DOHH2 (cell line): ENCODE data around the gene BARX1.

ENCODE experiments used
- H3F3A ChIP-seq: fragments of 200-600 bp; sonication (generic), shearing (Covaris generic); 2 replicates; pipeline ENCODE4 v1.6.0; 2016; ENCODE audit warnings: antibody characterized with exemption, mild to moderate bottlenecking; ENCODE audit not compliant: control insufficient read depth, insufficient read depth
- H3K27ac ChIP-seq: fragments of 200-600 bp; sonication (generic); 2 replicates; pipeline ENCODE4 v1.5.1; 2014; ENCODE audit warnings: low read depth, mild to moderate bottlenecking, low read length, moderate library complexity
- H3K27me3 ChIP-seq: fragments of 200-600 bp; sonication (generic); 2 replicates; pipeline ENCODE4 v1.6.1; 2014; ENCODE audit warnings: mild to moderate bottlenecking, low read length, mixed read lengths; ENCODE audit not compliant: control insufficient read depth
- H3K36me3 ChIP-seq: fragments of 200-600 bp; sonication (generic); 2 replicates; pipeline ENCODE4 v1.6.1; 2014; ENCODE audit warnings: mild to moderate bottlenecking, low read length, moderate library complexity, mixed read lengths; ENCODE audit not compliant: control insufficient read depth
- H3K4me1 ChIP-seq: fragments of 200-600 bp; sonication (generic); 2 replicates; pipeline ENCODE4 v1.6.1; 2014; ENCODE audit warnings: mild to moderate bottlenecking, low read length, mixed read lengths; ENCODE audit not compliant: control insufficient read depth
- H3K4me2 ChIP-seq: fragments of 200-600 bp; sonication (generic); 2 replicates; pipeline ENCODE4 v1.6.0; 2014; ENCODE audit warnings: mild to moderate bottlenecking, low read length, moderate library complexity
- H3K4me3 ChIP-seq: fragments of 200-600 bp; sonication (generic); 2 replicates; pipeline ENCODE4 v1.5.1; 2014; ENCODE audit warnings: mild to moderate bottlenecking, low read length, mixed read lengths
- H3K79me2 ChIP-seq: fragments of 200-600 bp; sonication (generic); 2 replicates; pipeline ENCODE4 v1.6.1; 2014; ENCODE audit warnings: mild to moderate bottlenecking, low read length, mixed read lengths; ENCODE audit not compliant: control insufficient read depth
- H3K9me2 ChIP-seq: fragments of 200-600 bp; sonication (generic); replicated peaks from 2 replicates; pipeline ENCODE4 v1.6.1; 2014; ENCODE audit warnings: mild to moderate bottlenecking, low read length, mixed read lengths; ENCODE audit not compliant: control insufficient read depth
- H3K9me3 ChIP-seq: fragments of 200-600 bp; sonication (generic); 2 replicates; pipeline ENCODE4 v1.6.1; 2014; ENCODE audit warnings: antibody characterized with exemption, low read length, mixed read lengths; ENCODE audit not compliant: control insufficient read depth, insufficient read depth
- H4K20me1 ChIP-seq: fragments of 200-600 bp; sonication (generic); 2 replicates; pipeline ENCODE4 v1.6.0; 2014; ENCODE audit warnings: low read depth, mild to moderate bottlenecking, antibody characterized with exemption, low read length, moderate library complexity; ENCODE audit not compliant: control insufficient read depth, insufficient read depth
- CTCF ChIP-seq: fragments of 200-600 bp; sonication (generic); IDR thresholded peaks from one replicate; pipeline ENCODE4 v1.5.1; 2014; ENCODE audit warnings: antibody characterized with exemption, mild to moderate bottlenecking, low read depth, low read length; ENCODE audit not compliant: poor library complexity, severe bottlenecking
- EZH2phosphoT487 ChIP-seq: fragments of 200-600 bp; sonication (generic); IDR thresholded peaks from 2 replicates; pipeline ENCODE4 v1.6.1; 2017; ENCODE audit warnings: borderline replicate concordance, mild to moderate bottlenecking, antibody characterized with exemption, low read length, moderate library complexity, mixed read lengths

Gene BARX1

GRCh38 chr9:93906195-93906880, 48.8 kb downstream of the BARX1 start:
- peaks cover 6% of the 10 kb centered on the region for H3K4me1 ChIP-seq
- no peaks in the 10 kb centered on the region for H3F3A ChIP-seq
- H3K27me3 ChIP-seq = 0 out of 2 replicates have a peak, but pooled peaks cover 6% of the 10 kb centered on the region
- no peaks in the 10 kb centered on the region for H3K9me2 ChIP-seq
- H3K4me3 ChIP-seq = no peak overlapping the region
- H3K9me3 ChIP-seq = no peaks in the 10 kb centered on the region
- no peak overlapping the region for H3K27ac ChIP-seq
- H3K36me3 ChIP-seq = no peaks in the 10 kb centered on the region
- no peaks in the 10 kb centered on the region for H3K79me2 ChIP-seq
- H4K20me1 ChIP-seq = no peaks in the 10 kb centered on the region
- TF ChIP-seq EZH2phosphoT487 = no peak
- no peak for TF ChIP-seq CTCF
- H3K4me2 ChIP-seq = no peak overlapping the region

DNA sequence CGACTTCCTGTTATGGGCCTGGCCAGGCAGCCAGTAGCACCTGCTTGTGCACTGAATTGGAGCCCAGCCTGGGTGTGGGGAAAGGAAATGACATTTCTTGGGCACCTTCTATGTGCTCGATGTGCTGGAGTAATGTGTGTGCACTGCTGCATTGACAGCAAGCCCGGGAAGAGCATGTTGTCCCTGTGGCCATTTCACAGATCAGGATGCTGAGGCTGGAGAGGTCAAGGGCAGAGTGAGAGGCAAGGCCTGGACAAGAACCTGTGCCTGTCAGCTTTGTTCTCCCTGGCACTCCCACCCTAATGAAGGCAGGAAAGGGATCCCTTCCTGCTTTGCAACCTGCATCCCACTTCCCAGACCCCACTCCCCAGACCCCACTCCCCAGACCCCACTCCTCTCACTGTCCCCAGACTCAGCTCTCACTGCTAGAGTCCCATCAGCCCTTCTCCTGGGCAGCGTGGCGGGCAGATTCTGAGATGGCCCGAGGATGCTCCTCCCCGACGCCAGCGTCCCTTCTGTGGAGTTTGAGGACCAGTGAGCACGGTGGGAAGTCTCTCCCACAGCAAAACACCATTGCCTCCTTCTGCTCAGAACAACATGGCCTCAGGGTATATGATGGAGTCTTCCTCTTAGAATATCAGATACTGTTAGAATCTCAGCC, 49.6 kb downstream of the BARX1 start:
- no peaks in the 10 kb centered on the region for H3K79me2 ChIP-seq
- H3K4me1 ChIP-seq = peaks cover 6% of the 10 kb centered on the region
- 0 out of 2 replicates have a peak, but pooled peaks cover 6% of the 10 kb centered on the region for H3K27me3 ChIP-seq
- no peaks in the 10 kb centered on the region for H3F3A ChIP-seq
- no peak for TF ChIP-seq CTCF
- TF ChIP-seq EZH2phosphoT487 = no peak
- H3K27ac ChIP-seq = no peak overlapping the region
- H3K9me2 ChIP-seq = no peaks in the 10 kb centered on the region
- H3K36me3 ChIP-seq = no peaks in the 10 kb centered on the region
- no peak overlapping the region for H3K4me2 ChIP-seq
- H3K9me3 ChIP-seq = no peaks in the 10 kb centered on the region
- H3K4me3 ChIP-seq = no peak overlapping the region
- H4K20me1 ChIP-seq = no peaks in the 10 kb centered on the region

- Histone ChIP-seq H3K4me1 (peaks cover 6% of the 10 kb centered on the region), H3K4me3 (no peak overlapping the region), H3K9me3 (no peaks in the 10 kb centered on the region), H4K20me1 (no peaks in the 10 kb centered on the region), H3K4me2 (no peak overlapping the region), H3F3A (no peaks in the 10 kb centered on the region), H3K9me2 (no peaks in the 10 kb centered on the region), H3K36me3 (no peaks in the 10 kb centered on the region), H3K27me3 (0 out of 2 replicates have a peak, but pooled peaks cover 6% of the 10 kb centered on the region), H3K27ac (no peak overlapping the region), H3K79me2 (no peaks in the 10 kb centered on the region)
- TF ChIP-seq EZH2phosphoT487 = no peak
- no peak for TF ChIP-seq CTCF
These were observed 50.3 kb downstream of the BARX1 start for GRCh38 chr9:93904649-93905472.
